Panc1 (cell line): ENCODE data around the gene TOX3.

Source experiments
- POLR2AphosphoS5 ChIP-seq: IDR thresholded peaks from 2 replicates; pipeline ENCODE4 v1.6.1; 2012; ENCODE audit warnings: mild to moderate bottlenecking, low read depth, low read length, moderate library complexity
- SIN3A ChIP-seq: IDR thresholded peaks from 2 replicates; pipeline ENCODE4 v1.6.1; 2012; ENCODE audit warnings: low read depth, mild to moderate bottlenecking, low read length, moderate library complexity, borderline replicate concordance; ENCODE audit not compliant: insufficient read depth
- TF ChIP-seq, protein P1 (sequence below): fragments of 450-650 bp; IDR thresholded peaks from 2 replicates; pipeline ENCODE4 v1.5.1; 2017; ENCODE audit warnings: mild to moderate bottlenecking
- TF ChIP-seq, protein P2 (sequence below), 2 experiments: IDR thresholded peaks; 2 replicates each; pipeline ENCODE4 v1.6.1; 2011 to 2012; ENCODE audit warnings: low read depth in 2 of 2, control low read depth in 1 of 2, low read length in 1 of 2, mild to moderate bottlenecking in 1 of 2, moderate library complexity in 1 of 2; ENCODE audit not compliant: insufficient read depth in 1 of 2

DNA sequence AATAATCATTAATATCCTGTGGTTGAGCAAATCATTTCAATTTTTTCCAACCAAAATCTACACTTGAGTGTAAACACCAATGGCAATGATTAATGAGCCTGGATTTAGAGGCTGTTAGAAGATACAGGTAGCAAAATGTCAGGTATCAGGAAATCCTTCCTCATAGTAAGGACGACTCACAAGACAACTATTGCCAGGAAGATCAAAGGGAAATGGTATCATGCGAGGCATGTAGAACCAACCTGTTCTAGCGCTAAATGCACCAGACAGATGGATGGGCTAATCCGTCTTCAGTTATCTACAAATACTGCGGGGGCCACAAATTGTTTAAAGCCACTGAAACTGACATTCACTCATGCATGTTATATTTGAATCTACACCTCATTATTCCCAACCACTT lies 28.1 kb downstream of the TOX3 start:
- TF ChIP-seq, protein P1, sequence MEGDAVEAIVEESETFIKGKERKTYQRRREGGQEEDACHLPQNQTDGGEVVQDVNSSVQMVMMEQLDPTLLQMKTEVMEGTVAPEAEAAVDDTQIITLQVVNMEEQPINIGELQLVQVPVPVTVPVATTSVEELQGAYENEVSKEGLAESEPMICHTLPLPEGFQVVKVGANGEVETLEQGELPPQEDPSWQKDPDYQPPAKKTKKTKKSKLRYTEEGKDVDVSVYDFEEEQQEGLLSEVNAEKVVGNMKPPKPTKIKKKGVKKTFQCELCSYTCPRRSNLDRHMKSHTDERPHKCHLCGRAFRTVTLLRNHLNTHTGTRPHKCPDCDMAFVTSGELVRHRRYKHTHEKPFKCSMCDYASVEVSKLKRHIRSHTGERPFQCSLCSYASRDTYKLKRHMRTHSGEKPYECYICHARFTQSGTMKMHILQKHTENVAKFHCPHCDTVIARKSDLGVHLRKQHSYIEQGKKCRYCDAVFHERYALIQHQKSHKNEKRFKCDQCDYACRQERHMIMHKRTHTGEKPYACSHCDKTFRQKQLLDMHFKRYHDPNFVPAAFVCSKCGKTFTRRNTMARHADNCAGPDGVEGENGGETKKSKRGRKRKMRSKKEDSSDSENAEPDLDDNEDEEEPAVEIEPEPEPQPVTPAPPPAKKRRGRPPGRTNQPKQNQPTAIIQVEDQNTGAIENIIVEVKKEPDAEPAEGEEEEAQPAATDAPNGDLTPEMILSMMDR = no peak
- TF ChIP-seq, protein P2, sequence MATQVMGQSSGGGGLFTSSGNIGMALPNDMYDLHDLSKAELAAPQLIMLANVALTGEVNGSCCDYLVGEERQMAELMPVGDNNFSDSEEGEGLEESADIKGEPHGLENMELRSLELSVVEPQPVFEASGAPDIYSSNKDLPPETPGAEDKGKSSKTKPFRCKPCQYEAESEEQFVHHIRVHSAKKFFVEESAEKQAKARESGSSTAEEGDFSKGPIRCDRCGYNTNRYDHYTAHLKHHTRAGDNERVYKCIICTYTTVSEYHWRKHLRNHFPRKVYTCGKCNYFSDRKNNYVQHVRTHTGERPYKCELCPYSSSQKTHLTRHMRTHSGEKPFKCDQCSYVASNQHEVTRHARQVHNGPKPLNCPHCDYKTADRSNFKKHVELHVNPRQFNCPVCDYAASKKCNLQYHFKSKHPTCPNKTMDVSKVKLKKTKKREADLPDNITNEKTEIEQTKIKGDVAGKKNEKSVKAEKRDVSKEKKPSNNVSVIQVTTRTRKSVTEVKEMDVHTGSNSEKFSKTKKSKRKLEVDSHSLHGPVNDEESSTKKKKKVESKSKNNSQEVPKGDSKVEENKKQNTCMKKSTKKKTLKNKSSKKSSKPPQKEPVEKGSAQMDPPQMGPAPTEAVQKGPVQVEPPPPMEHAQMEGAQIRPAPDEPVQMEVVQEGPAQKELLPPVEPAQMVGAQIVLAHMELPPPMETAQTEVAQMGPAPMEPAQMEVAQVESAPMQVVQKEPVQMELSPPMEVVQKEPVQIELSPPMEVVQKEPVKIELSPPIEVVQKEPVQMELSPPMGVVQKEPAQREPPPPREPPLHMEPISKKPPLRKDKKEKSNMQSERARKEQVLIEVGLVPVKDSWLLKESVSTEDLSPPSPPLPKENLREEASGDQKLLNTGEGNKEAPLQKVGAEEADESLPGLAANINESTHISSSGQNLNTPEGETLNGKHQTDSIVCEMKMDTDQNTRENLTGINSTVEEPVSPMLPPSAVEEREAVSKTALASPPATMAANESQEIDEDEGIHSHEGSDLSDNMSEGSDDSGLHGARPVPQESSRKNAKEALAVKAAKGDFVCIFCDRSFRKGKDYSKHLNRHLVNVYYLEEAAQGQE (IDR thresholded peaks at IDR 0.05; ENCODE audit: insufficient read depth in 1 of 2, low read depth in 2 of 2, low read length in 1 of 2) = no peak
- TF ChIP-seq POLR2AphosphoS5 (no peak), SIN3A (no peak)
